Endothelial cell (in vitro differentiated cells): ENCODE results near the gene CADM2. TPM values are rescaled to one million over a fixed set of nuclear protein-coding genes. Genes with fewer than 3 reads are reported as not detected.

ENCODE experiments used
- DNase-seq: peaks from one replicate; pipeline ENCODE4 v3.0.0; 2021; ENCODE audit warnings: low spot score
- H3K27ac Mint-ChIP-seq: one replicate; pipeline ENCODE4 v1.8.0; 2021; ENCODE audit warnings: mixed read lengths, inconsistent platforms; ENCODE audit not compliant: unreplicated experiment
- H3K27me3 Mint-ChIP-seq: one replicate; pipeline ENCODE4 v1.8.0; 2021; ENCODE audit warnings: mild to moderate bottlenecking, moderate library complexity, mixed read lengths, inconsistent platforms; ENCODE audit not compliant: unreplicated experiment
- H3K36me3 Mint-ChIP-seq: one replicate; pipeline ENCODE4 v1.8.0; 2021; ENCODE audit warnings: mild to moderate bottlenecking, low read depth, mixed read lengths, inconsistent platforms; ENCODE audit not compliant: unreplicated experiment
- H3K4me1 Mint-ChIP-seq: one replicate; pipeline ENCODE4 v1.8.0; 2021; ENCODE audit warnings: mild to moderate bottlenecking, mixed read lengths, inconsistent platforms; ENCODE audit not compliant: unreplicated experiment
- H3K4me3 Mint-ChIP-seq: one replicate; pipeline ENCODE4 v1.8.0; 2021; ENCODE audit warnings: mild to moderate bottlenecking, mixed read lengths, inconsistent platforms; ENCODE audit not compliant: unreplicated experiment
- H3K9me3 Mint-ChIP-seq: one replicate; pipeline ENCODE4 v1.8.0; 2021; ENCODE audit warnings: mixed read lengths, inconsistent platforms; ENCODE audit not compliant: unreplicated experiment
- CTCF ChIP-seq: fragments of 200-600 bp; sonication (generic); IDR thresholded peaks from one replicate; pipeline ENCODE4 v1.5.0; 2021; ENCODE audit warnings: antibody characterized with exemption; ENCODE audit not compliant: unreplicated experiment
- total RNA-seq: library from RNA; stranded (reverse); fragmentation: NEBNext Ultra II Directional; extraction: Animal tissue kit (Norgen Biotek cat#: 25700); gene quantifications from one replicate; pipeline ENCODE4 v1.2.1, GENCODE V29; 2021; ENCODE audit not compliant: unreplicated experiment

Gene CADM2
- total RNA-seq, 1 donor from 2014 or later: 0.97 TPM

- Mint-ChIP-seq H3K27me3 (no peaks in the 10 kb centered on the region), H3K36me3 (no peaks in the 10 kb centered on the region), H3K4me1 (peaks cover 18% of the 10 kb centered on the region), H3K4me3 (no peak overlapping the region), H3K9me3 (no peaks in the 10 kb centered on the region), H3K27ac (no peak overlapping the region)
- TF ChIP-seq CTCF: no peak
- DNase-seq: no peak
These were observed 32.7 kb downstream of the CADM2 start for GRCh38 chr3:84991422-84991900.

- H3K4me1 Mint-ChIP-seq: peaks cover 6% of the 10 kb centered on the region
- no peak overlapping the region for H3K27ac Mint-ChIP-seq
- TF ChIP-seq CTCF: no peak
- no peak for DNase-seq
- H3K9me3 Mint-ChIP-seq: no peaks in the 10 kb centered on the region
- H3K4me3 Mint-ChIP-seq: no peak overlapping the region
- no peaks in the 10 kb centered on the region for H3K36me3 Mint-ChIP-seq
- no peaks in the 10 kb centered on the region for H3K27me3 Mint-ChIP-seq
These were observed 35.2 kb downstream of the CADM2 start for GRCh38 chr3:84993956-84994355.

GRCh38 chr3:84998545-84998944, 39.8 kb downstream of the CADM2 start:
- Mint-ChIP-seq H3K27ac (no peak overlapping the region), H3K4me1 (peaks cover under 1% of the 10 kb centered on the region), H3K9me3 (no peaks in the 10 kb centered on the region), H3K36me3 (no peaks in the 10 kb centered on the region), H3K27me3 (no peaks in the 10 kb centered on the region), H3K4me3 (no peak overlapping the region)
- DNase-seq: no peak
- TF ChIP-seq CTCF: no peak

- Mint-ChIP-seq H3K4me3 (no peak overlapping the region), H3K27ac (no peak overlapping the region), H3K36me3 (no peaks in the 10 kb centered on the region), H3K27me3 (no peaks in the 10 kb centered on the region), H3K9me3 (no peaks in the 10 kb centered on the region), H3K4me1 (no peaks in the 10 kb centered on the region)
- no peak for TF ChIP-seq CTCF
- DNase-seq: no peak
These were observed 44.7 kb downstream of the CADM2 start for GRCh38 chr3:85003479-85003878.

GRCh38 chr3:85004147-85004546, 45.4 kb downstream of the CADM2 start:
- H3K27ac Mint-ChIP-seq: no peak overlapping the region

More at GRCh38 chr3:85004147-85004546, 45.4 kb downstream of the CADM2 start:
- Mint-ChIP-seq H3K27me3 (no peaks in the 10 kb centered on the region), H3K9me3 (no peaks in the 10 kb centered on the region), H3K4me3 (no peak overlapping the region), H3K4me1 (no peaks in the 10 kb centered on the region), H3K36me3 (no peaks in the 10 kb centered on the region)
- DNase-seq: no peak
- no peak for TF ChIP-seq CTCF
